Skin of body (tissue), 2 donors: ENCODE data around the gene KIRREL2. TPM values are rescaled to one million over a fixed set of nuclear protein-coding genes. Genes with fewer than 3 reads are reported as not detected.
A peak's percentile ranks its signal among the peaks of the same experiment; 100 is the strongest.
"Not testable (repeated sequence)": the region's sequence is repeated elsewhere in the genome, so short reads cannot be mapped to it uniquely, and the experiment has no call there.

Experiments
- DNase-seq: peaks from one replicate; lab custom pipeline; 2025; lab: John Stamatoyannopoulos, UW
- total RNA-seq: library from RNA; depleted of rRNA; stranded (reverse); fragments of >200 nt; gene quantifications from one replicate; pipeline ENCODE4 v1.2.3, GENCODE V29; 2014

Gene KIRREL2
- total RNA-seq = 0.10 TPM

DNA sequence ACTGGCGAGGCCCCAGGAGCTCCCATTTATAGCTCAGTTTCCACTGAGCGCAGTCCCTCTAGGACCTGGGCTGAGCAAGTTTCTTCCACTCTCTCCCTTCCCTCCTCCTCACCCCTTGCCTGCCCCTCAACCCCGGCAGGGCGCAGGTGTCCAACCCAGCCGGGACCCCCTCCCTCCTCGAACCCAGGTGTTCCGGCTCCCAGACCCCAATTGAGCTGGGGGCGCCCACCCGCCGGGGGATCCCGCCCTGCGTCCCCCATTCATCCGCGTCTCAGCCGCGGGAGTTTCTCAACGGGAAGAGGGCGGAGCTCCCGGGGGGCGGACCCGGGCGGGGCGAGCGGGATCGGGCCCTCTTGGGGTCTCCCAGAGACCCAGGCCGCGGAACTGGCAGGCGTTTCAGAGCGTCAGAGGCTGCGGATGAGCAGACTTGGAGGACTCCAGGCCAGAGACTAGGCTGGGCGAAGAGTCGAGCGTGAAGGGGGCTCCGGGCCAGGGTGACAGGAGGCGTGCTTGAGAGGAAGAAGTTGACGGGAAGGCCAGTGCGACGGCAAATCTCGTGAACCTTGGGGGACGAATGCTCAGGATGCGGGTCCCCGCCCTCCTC, at the start of gene KIRREL2:
KIRREL2 (plus strand) TSS at position 366 of the 604 bp plus-strand sequence; CDS start at position 575, 209 bp downstream.
- DNase-seq = no peak

DNA sequence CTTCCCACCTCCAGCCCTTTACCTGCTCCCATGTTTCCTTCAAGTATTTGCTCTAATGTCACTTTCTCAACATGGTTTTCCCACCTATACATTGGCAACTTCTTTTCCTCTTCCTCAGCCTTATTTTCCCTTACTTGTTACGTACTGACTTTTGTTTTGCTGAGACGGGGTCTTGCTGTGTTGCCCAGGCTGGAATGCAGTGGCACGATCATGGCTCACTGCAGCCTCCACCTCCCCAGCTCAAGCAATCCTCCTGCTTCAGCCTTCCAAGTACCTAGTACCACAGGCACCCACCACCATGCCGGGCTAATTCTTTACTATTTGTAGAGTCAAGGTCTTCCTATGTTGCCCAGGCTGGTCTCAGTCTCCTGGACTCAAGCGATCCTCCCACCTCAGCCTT, 49.1 kb upstream of the KIRREL2 start:
- no peak for DNase-seq

DNA sequence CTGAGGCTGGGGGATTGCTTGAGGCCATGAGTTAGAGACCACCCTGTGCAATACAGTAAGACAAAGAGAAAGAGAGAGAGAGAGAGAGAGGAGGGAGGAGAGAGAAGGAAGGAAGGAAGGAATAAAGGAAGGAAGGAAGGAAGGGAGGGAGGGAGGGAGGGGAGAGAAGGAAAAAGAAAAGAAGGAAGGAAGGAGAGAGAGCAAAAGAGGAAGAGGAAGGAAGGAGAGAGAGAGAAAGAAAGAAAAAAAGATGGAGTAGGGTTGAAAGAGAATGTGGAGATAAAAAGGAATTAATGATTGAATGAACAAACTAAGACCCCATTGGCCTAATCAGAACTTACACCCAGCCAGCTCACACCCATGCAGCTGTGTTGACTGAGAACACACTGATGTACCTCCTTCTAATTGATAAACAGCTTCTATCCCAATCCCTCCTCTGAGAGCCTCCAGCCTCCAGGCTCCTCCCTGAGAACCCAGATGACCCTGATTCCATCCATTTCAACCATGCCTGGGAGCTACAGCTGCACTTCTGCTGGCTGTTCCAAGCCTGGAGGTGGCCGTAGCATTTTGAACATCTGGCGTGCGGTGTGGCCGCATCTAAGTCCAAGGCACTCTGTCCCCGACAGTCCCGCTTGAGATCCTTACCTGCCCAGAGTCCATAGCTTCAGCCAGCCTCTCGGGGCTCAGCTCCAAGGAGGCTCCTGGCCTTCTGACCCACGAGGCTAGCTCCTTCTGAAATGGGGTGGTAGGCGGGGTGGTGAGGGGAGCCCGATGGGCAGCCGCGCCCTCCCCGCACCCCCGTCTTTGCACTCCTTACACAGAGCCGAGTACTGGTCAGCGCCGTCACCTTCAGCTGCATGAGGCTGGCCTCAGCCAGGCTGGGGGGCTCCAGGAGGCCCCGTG, 45.1 kb upstream of the KIRREL2 start:
- no peak for DNase-seq

DNA sequence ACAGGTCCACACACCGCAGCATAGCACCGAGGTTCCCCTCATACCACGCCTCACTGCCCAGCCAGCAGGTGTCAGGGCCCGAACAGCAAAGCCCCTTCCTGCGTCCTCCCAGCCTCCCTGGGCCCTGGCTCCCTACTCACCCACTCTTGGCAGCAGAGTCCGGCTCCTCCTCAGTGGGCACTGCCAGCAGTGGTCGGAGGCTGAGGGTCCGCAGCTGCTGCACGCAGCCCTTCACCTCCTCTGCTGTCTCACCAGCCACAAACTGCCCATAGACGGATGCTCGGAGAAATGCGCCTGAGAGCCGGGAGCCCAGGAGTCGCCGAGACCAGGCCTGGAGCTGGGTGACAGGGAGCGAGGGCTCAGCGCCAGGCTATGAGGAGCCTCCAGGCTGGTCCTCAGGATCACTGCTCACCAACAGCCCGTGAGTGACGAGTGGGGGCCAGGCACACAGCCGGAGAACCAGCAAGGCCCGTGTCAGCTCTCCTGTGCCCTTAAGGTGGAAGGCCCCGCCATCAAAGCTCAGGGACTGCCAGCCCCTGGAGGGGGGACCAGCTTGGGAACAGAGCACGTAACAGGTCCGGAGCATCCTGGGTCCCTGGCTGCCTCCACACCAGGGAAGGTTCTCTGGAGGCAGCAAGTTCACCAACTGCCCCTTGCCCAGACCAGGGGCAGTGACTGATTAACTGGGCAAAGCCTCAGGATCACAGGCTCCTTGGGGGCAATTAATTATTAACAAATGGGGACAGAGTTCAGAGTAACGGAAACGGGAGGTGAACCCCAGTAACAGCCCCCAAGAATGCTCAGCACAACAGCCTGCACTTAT, 44.3 kb upstream of the KIRREL2 start, which contains the start of gene PRODH2:
PRODH2 (minus strand) TSS at position 626 of the 823 bp plus-strand sequence; CDS start at position 586, 40 bp downstream.
- no peak for DNase-seq

DNA sequence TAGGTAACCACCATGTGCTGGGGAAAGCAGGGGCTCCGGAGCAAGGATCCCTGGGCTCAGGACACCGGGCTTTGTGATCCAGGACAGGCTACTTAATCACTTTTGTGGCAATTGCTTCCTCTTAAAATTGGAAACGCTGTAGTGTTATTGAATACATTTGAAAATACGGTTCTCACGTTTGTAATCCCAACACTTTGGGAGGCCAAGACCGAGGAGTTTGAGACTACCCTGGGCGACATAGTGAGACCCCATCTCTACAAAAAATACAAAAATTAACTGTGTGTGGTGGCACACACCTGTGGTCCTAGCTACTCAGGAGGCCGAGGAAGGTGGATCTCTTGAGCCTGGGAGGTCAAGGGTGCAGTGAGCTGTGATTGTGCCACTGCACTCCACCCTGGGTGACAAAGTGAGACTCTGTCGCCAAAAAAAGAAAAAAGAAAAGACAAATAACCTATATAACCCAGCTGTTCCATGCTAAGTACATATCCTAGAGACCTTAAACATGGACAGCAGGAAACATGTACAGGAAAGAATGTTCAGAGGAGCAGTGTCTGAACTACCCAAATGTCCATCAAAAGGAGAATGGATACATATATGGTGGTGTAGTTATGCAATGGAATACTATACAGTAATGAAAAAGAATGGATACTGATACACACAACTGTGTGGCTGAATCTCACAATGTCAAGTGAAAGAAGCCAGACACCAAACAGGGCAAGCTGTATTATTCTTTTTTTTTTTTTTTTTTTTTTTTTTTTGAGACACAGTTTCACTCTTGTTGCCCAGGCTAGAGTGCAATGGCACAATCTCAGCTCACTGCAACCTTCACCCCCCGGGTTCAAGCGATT, 43.4 kb upstream of the KIRREL2 start:
- no peak for DNase-seq

DNA sequence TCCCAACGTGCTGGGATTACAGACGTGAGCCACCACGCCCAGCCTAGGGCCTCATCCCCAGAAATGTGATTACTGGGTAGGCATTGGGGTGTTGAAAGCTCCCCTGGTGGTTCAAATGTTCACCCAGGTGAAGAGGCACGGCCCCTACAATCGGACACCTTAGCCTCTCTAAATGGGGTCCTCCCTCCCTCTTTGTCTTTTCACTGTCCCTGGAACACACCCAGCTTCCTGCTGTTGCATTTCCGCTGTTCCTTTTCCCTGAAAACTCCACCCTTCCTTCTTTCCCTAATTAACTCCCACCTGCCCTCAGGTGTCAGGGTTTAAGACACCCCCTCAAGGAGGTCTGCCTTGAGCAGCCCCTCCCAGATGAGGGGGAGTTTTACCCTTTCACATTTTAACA, 40.4 kb upstream of the KIRREL2 start:
- no peak for DNase-seq

DNA sequence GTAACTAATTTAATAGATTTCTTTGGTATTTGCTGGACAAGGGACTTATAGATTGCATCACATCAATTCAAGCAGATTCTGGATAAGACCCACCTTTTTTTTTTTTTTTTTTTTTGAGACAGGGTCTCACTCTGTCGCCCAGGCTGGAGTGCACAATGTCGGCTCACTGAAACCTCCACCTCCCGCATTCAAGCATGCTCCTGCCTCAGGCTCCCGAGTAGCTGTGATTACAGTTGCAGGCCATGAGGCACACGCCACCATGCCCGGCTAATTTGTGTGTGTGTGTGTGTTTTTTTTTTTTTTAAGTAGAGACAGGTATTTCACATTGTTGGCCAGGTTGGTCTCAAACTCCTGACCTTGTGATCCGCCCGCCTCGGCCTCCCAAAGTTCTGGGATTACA, 39.9 kb upstream of the KIRREL2 start:
- DNase-seq = no peak

DNA sequence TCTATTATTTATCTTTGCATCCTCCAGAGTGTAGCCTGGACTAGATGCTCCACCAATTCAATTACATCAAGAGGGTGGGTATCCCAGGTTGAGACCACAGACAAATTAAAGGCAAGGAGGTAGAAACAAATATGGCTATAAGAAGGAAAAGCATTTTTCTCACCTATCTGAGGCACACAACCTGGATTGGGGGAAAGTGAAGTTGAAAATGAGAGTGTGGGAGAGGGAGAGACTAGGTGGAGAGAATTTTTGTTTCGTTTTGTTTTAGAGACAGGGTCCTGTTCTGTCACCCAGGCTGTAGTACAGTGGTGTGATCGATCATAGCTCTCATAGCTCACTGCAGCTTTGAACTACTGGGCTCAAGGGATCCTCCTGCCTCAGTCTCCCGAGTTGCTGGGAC, 38.3 kb upstream of the KIRREL2 start:
- no peak for DNase-seq

DNA sequence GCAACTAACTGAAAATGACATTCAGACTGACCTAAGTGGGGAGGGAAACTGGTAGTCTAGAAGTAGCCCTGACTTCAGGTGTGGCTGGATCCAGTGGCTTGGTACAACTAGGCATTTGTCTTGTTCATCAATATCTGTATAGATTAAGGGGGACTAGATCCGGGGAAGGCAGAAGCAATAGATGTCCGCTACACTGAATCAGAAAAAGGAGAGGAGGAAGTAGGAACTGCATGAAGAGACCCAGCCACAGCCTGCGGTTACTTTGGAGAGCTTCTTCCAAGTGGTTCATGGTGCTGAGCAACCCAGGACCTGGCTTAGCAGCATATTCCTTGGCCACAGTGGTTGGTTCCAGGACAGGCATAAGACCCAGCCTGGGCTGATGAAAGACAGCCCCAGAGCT, 34.1 kb upstream of the KIRREL2 start:
- DNase-seq = no peak

DNA sequence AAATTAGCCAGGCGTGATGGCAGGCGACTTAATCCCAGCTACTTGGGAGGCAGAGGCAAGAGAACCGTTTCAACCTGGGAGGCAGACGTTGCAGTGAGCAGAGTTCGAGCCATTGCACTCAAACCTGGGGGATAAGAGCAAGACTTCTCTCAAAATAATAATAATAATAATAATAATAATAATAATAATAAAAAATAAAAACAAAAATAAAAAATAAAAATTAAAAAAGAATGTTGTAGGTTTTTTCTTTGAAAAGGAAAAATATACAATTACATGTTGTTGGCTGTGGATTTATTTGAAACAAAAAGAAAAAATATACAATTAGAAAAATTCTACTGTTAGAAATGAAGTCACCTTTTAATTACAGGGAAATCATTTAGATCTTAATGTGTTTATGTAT, 32.6 kb upstream of the KIRREL2 start:
- no peak for DNase-seq

DNA sequence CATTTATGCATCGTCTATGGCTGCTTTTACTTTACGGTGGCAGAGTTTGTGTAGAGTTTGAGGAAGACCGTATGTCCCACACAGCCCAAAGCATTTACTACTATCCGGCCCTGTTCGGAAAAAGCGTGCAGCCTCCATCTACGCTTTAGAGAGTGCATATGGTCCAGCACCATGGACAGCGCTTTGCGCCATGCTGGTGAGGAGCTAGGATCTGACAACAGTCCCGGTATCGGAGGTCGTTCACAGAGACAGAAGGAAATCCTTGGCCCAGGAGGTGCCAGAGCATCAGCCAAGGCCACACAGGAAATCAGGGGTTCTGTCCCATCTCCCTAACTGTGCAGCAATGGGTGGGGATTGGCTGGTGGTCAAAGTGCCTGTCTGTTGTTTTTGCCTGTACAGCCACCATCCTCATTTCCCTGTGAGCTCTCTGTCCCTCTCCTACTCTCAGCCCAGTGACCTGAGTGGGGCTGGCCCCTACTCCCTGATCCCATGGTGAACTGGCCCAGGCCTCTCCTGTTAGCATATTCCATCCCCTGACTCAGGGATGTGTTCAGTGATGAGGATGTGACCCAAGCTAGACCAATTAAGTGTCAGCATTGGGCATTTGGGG, 27.9 kb upstream of the KIRREL2 start:
- peak; percentile 19 for DNase-seq

DNA sequence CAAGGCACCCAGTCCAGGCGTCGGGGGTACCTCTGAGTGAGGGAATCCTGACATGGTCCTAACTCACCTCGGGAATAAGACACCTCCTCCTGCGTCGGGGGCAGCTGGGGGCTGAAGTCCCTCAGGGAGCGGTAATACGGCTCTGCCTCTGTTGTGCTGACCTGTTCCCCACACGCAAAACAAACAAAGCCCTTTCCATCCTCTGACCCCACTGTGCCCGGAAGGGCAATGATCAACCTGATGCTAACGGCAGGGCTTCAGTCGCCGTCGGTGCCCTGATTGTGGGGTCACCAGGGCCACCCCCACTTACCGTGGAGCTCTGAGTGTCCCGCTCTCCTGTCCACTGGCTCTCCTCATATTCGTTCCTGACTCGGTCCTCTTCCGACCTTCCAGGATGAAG, 25.7 kb upstream of the KIRREL2 start:
- no peak for DNase-seq

DNA sequence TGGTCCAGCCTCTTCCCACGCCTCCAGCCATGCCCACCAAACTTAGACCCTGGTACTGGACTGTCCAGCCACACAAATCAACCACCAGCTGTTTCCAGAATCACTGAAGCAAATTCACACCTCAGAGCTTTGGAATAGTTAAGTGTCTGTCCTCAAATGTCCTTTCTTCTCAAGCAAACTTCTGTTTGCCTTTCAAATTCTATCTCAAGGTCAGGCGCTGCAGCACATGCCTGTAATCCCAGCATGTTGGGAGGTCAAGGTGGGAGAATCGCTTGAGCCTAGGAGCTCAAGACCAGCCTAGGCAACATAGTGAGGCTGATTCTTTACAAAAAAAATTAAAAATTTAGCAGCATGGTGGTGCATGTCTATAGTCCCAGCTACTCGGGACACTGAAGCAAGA, 24.7 kb upstream of the KIRREL2 start:
- DNase-seq = no peak

DNA sequence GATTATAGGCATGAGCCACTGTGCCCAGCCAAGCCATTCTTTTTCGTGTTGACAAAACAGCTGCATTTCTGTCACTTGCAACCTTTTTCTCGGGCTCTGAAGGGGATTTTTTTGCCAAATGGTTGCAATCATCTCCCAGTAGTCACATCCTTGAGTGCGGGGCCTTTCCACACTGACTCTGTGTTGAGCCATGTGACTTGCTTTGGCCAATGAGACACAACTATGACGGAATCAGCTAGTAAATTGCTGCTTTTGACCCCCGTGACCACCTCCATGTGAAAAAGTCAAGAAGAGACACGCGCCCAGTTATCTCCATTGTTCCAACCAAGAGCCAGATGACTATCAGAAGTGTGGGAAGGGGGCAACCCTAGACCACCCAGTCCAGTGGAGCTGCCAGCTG, 22.7 kb upstream of the KIRREL2 start:
- DNase-seq = no peak

DNA sequence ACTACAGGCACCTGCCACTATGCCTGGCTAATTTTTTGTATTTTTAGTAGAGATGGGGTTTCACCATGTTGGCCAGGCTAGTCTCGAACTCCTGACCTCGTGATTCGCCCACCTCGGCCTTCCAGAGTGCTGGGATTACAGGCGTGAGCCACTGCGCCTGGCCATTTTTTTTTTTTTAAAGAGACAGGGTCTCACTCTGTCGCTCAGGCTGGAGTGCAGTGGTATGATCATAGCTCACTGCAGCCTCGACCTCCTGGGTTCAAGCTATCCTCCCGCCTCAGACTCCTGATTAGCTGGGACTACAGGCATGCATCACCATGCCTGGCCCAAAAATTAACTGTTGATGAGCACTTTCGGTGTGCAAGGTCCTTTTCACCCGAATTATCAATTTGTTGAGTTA, 20.6 kb upstream of the KIRREL2 start:
- not testable (repeated sequence) for DNase-seq

DNA sequence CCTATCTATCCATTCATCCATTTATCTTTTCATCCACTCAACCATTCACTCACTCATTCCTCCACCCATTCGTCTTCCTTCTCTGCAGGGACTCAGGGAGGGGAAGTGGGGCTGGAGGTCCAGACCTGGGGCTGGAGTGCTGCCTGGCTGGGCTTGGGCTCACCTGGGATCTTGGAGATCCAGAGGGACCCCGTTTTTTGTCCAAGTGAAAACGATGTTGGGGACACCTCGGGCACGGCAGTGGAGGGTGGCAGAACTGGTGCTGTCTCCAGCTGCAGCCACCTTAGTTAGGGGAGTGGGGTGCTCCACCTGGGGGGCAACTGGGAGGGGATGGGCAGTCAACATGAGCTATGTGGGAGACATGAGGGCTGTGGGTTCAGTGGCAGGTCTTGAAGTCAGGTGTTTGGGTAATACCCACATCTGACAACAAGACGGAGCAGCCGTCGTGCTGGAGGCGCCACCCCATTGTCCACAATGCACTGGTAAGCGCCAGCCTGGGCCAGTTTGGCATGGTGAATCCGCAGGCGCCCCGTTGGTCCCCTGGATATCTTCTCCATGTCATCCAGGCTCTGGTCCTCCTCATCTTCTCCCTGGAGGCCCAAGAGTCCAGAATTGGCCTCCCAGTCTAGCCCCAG, 14.6 kb upstream of the KIRREL2 start:
- no peak for DNase-seq

DNA sequence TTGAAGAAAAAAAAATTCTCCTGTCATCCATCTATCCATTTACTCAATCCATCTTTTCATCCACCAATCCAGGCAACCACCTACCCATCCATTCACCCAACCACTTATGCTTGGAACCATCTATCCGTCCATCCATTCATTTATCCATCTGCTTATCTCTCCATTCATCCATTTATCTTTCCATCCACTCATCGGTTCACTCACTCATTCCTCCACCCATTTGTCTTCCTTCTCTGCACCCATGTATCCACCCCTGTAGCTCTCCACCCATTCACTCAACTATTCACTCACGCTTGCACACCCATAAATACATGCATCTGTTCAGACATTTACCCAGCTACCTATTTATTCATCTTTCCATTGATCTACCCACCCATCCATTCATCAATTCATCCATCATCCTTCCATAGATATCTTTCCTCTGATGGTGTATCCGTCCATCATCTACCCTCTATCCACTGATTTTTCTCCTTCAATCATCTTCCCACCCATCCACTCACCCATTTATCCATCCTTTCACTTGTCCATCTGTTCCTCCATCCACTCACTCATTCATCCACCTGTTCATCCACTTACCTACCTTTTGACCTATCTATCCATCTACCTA, 13.9 kb upstream of the KIRREL2 start:
- DNase-seq = no peak

DNA sequence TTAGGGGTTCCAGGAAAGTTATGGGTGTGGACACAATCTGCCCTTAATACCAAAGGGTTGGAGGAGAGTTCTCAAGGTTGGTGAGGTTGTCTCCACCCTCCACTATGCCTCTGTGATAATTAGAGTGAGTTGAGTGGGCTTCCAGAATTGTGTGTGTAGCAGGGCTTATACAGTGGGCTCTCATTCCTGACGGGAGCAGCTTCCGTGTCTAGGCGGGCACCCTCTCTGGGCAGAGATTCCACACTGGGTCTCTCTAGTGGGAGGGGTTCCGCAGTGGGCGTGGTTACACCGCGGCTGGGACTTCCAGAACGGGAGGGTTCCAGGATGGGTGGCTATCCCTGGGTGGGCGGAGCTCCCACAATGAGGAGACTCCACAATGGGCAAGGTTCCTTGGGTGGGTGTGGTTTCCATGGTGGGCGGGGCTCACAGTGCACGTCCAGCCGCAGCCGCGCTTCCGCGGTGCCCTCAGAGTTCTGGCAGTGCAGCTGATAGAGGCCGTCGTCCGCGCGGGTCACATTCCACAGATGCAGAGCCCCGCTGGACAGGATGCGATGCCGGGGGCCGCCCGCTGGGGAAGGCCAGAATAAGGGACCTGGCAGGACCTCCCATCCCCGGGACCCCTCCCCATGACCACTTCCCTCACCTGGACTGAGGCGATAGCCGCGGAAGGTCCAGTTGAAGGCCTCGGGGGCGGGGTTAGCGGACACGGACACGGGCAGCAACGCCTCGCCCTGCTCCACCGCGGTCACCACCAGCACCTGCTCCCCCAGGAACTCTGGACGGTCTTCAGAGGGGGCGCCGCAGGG, 12.8 kb upstream of the KIRREL2 start:
- DNase-seq = no peak
